Inflammatory macrophage treated with lipopolysaccharide for 1 hour (primary cell): ENCODE results near the gene FAM222A.
"Not testable (repeated sequence)": the region's sequence is repeated elsewhere in the genome, so short reads cannot be mapped to it uniquely, and the experiment has no call there.

ENCODE experiments used
- DNase-seq, 2 donors: peaks; one replicate each; pipeline ENCODE4 v3.0.0-alpha.2; 2020 to 2022

FAM222A gene

GRCh38 chr12:109693653-109694600 is 19.7 kb upstream of the FAM222A start:
- DNase-seq: no peak

GRCh38 chr12:109694629-109695028 is 19.0 kb upstream of the FAM222A start:
- DNase-seq: not testable (repeated sequence)

GRCh38 chr12:109695416-109695815 is 18.2 kb upstream of the FAM222A start:
- no peak for DNase-seq

GRCh38 chr12:109695961-109696461 is 17.6 kb upstream of the FAM222A start:
- DNase-seq: no peak

GRCh38 chr12:109696485-109697269 is 16.9 kb upstream of the FAM222A start:
- DNase-seq: peak in 1 of 2 donors; percentile 6

- no peak for DNase-seq
Measured at GRCh38 chr12:109697270-109697553, 16.4 kb upstream of the FAM222A start.

GRCh38 chr12:109697877-109698468 is 15.7 kb upstream of the FAM222A start:
- DNase-seq: no peak

- no peak for DNase-seq
Measured at GRCh38 chr12:109698820-109699219, 14.8 kb upstream of the FAM222A start.

- no peak for DNase-seq
Measured at GRCh38 chr12:109701064-109701463, 12.6 kb upstream of the FAM222A start.

GRCh38 chr12:109702111-109702841 is 11.3 kb upstream of the FAM222A start:
- no peak for DNase-seq

- DNase-seq: no peak
Measured at GRCh38 chr12:109703684-109704083, 9.9 kb upstream of the FAM222A start.

- no peak for DNase-seq
Measured at GRCh38 chr12:109704371-109705098, 9.1 kb upstream of the FAM222A start.

- DNase-seq: no peak
Measured at GRCh38 chr12:109705291-109705690, 8.3 kb upstream of the FAM222A start.

GRCh38 chr12:109706398-109706746 is 7.3 kb upstream of the FAM222A start:
- DNase-seq: no peak

- DNase-seq: no peak
Measured at GRCh38 chr12:109706747-109707469, 6.7 kb upstream of the FAM222A start.

GRCh38 chr12:109707470-109707821 is 6.2 kb upstream of the FAM222A start:
- DNase-seq: no peak

- no peak for DNase-seq
Measured at GRCh38 chr12:109708939-109709338, 4.7 kb upstream of the FAM222A start.

GRCh38 chr12:109709401-109709991 is 4.1 kb upstream of the FAM222A start:
- DNase-seq: no peak

GRCh38 chr12:109710205-109710746 is 3.3 kb upstream of the FAM222A start:
- DNase-seq: no peak

GRCh38 chr12:109710747-109711595 is 2.7 kb upstream of the FAM222A start:
- peak; percentile 3 to 11 for DNase-seq
